H9 (cell line): Measurements from ENCODE around the gene MRTFB. TPM values are rescaled to one million over a fixed set of nuclear protein-coding genes. Genes with fewer than 3 reads are reported as not detected.

Source experiments
- DNase-seq: peaks from one replicate; pipeline ENCODE4 v3.0.0-alpha.2; 2017
- H2AFZ ChIP-seq: one replicate; pipeline ENCODE4 v1.6.1; 2013; ENCODE audit warnings: mild to moderate bottlenecking, low read length, control low read depth, moderate library complexity
- H2AK5ac ChIP-seq: 2 replicates; pipeline ENCODE4 v1.6.1; 2013; ENCODE audit warnings: low read length, control low read depth, mixed read lengths; ENCODE audit not compliant: insufficient read length
- H2BK120ac ChIP-seq: one replicate; pipeline ENCODE4 v1.6.1; 2013; ENCODE audit warnings: low read depth, mild to moderate bottlenecking, low read length, control low read depth, inconsistent platforms; ENCODE audit not compliant: poor library complexity, severe bottlenecking
- H2BK12ac ChIP-seq: 2 replicates; pipeline ENCODE4 v1.6.1; 2013; ENCODE audit warnings: low read length, control low read depth, mixed read lengths, low read depth; ENCODE audit not compliant: insufficient read length
- H2BK15ac ChIP-seq: 2 replicates; pipeline ENCODE4 v1.6.1; 2013; ENCODE audit warnings: low read depth, low read length, control low read depth
- H2BK20ac ChIP-seq: one replicate; pipeline ENCODE4 v1.6.1; 2013; ENCODE audit warnings: low read depth, mild to moderate bottlenecking, low read length, control low read depth, inconsistent platforms; ENCODE audit not compliant: poor library complexity, severe bottlenecking
- H2BK5ac ChIP-seq: 2 replicates; pipeline ENCODE4 v1.6.1; 2013; ENCODE audit warnings: low read length, control low read depth, mixed read lengths; ENCODE audit not compliant: insufficient read length
- H3K14ac ChIP-seq: 2 replicates; pipeline ENCODE4 v1.6.1; 2013; ENCODE audit warnings: low read length, control low read depth; ENCODE audit not compliant: insufficient read depth
- H3K18ac ChIP-seq: 2 replicates; pipeline ENCODE4 v1.6.1; 2013; ENCODE audit warnings: low read depth, mild to moderate bottlenecking, mixed read lengths, low read length, control low read depth; ENCODE audit not compliant: insufficient read length
- H3K23ac ChIP-seq: 2 replicates; pipeline ENCODE4 v1.6.1; 2013; ENCODE audit warnings: low read length, control low read depth, mixed read lengths, low read depth; ENCODE audit not compliant: insufficient read length
- H3K23me2 ChIP-seq: 2 replicates; pipeline ENCODE4 v1.6.1; 2013; ENCODE audit warnings: low read depth, mild to moderate bottlenecking, mixed read lengths, low read length, control low read depth; ENCODE audit not compliant: insufficient read length, poor library complexity, severe bottlenecking
- H3K27ac ChIP-seq: 2 replicates; pipeline ENCODE4 v1.5.1; 2013; ENCODE audit warnings: low read length, control low read depth, mixed read lengths, low read depth; ENCODE audit not compliant: insufficient read length
- H3K27me3 ChIP-seq: 2 replicates; pipeline ENCODE4 v1.6.1; 2013; ENCODE audit warnings: low read length, control low read depth, inconsistent platforms; ENCODE audit not compliant: insufficient read depth
- H3K4ac ChIP-seq: 2 replicates; pipeline ENCODE4 v1.6.1; 2013; ENCODE audit warnings: low read depth, mild to moderate bottlenecking, control low read depth, inconsistent platforms, low read length, moderate library complexity
- H3K4me1 ChIP-seq: 2 replicates; pipeline ENCODE4 v1.6.1; 2013; ENCODE audit warnings: low read length, control low read depth, inconsistent platforms; ENCODE audit not compliant: insufficient read depth
- H3K4me2 ChIP-seq: 2 replicates; pipeline ENCODE4 v1.6.1; 2013; ENCODE audit warnings: low read length, control low read depth, mixed read lengths; ENCODE audit not compliant: insufficient read length, insufficient read depth
- H3K56ac ChIP-seq: 2 replicates; pipeline ENCODE4 v1.6.1; 2013; ENCODE audit warnings: low read depth, mild to moderate bottlenecking, mixed read lengths, low read length, control low read depth; ENCODE audit not compliant: insufficient read length
- H3K79me1 ChIP-seq: 2 replicates; pipeline ENCODE4 v1.6.1; 2013; ENCODE audit warnings: low read depth, mild to moderate bottlenecking, moderate library complexity, low read length, control low read depth, inconsistent platforms; ENCODE audit not compliant: insufficient read depth, poor library complexity, severe bottlenecking
- H3K79me2 ChIP-seq: 2 replicates; pipeline ENCODE4 v1.6.1; 2013; ENCODE audit warnings: low read length, control low read depth, inconsistent platforms; ENCODE audit not compliant: insufficient read depth
- H3K9ac ChIP-seq: 2 replicates; pipeline ENCODE4 v1.6.1; 2013; ENCODE audit warnings: low read length, control low read depth, mixed read lengths; ENCODE audit not compliant: insufficient read length; ENCODE audit errors: extremely low read depth
- H3K9me3 ChIP-seq: one replicate; pipeline ENCODE4 v1.6.1; 2013; ENCODE audit warnings: low read depth, low read length, inconsistent platforms; ENCODE audit not compliant: control insufficient read depth
- H3T11ph ChIP-seq: one replicate; pipeline ENCODE4 v1.6.1; 2013; ENCODE audit warnings: mild to moderate bottlenecking, low read length, control low read depth, inconsistent platforms
- H4K20me1 ChIP-seq: one replicate; pipeline ENCODE4 v1.6.1; 2013; ENCODE audit not compliant: control insufficient read depth, insufficient read length, insufficient read depth
- H4K5ac ChIP-seq: 2 replicates; pipeline ENCODE4 v1.6.1; 2013; ENCODE audit warnings: low read depth, mild to moderate bottlenecking, mixed read lengths, low read length, control low read depth; ENCODE audit not compliant: insufficient read length
- H4K8ac ChIP-seq: replicated peaks from 2 replicates; pipeline ENCODE4 v1.6.1; 2013; ENCODE audit warnings: low read length, control low read depth, mixed read lengths, low read depth; ENCODE audit not compliant: insufficient read length
- H4K91ac ChIP-seq: 2 replicates; pipeline ENCODE4 v1.6.1; 2013; ENCODE audit warnings: low read depth, mild to moderate bottlenecking, moderate library complexity, mixed read lengths, low read length, control low read depth; ENCODE audit not compliant: insufficient read length
- H3K27ac Mint-ChIP-seq, 3 experiments: 2 replicates in 2 of 3; 3 replicates in 1 of 3; pipeline ENCODE4 v1.8.0; 2020 to 2021; ENCODE audit warnings: mixed read lengths in 3 of 3, mild to moderate bottlenecking in 1 of 3, moderate library complexity in 1 of 3
- H3K27me3 Mint-ChIP-seq: 2 replicates; pipeline ENCODE4 v1.8.0; 2021; ENCODE audit warnings: low read depth, mild to moderate bottlenecking, moderate library complexity, mixed read lengths
- H3K36me3 Mint-ChIP-seq, 3 experiments: 2 replicates in 2 of 3; 3 replicates in 1 of 3; pipeline ENCODE4 v1.8.0; 2020 to 2021; ENCODE audit warnings: low read depth in 3 of 3, mixed read lengths in 3 of 3; ENCODE audit not compliant: insufficient read depth in 1 of 3
- H3K4me1 Mint-ChIP-seq, 2 experiments: 2 replicates each; pipeline ENCODE4 v1.8.0; 2020; ENCODE audit warnings: mixed read lengths in 2 of 2
- H3K4me3 Mint-ChIP-seq, 2 experiments: 2 replicates in 1 of 2; 3 replicates in 1 of 2; pipeline ENCODE4 v1.8.0; 2020 to 2021; ENCODE audit warnings: mild to moderate bottlenecking in 2 of 2, mixed read lengths in 2 of 2, moderate library complexity in 1 of 2
- H3K9me3 Mint-ChIP-seq, 2 experiments: 2 replicates in 1 of 2; 3 replicates in 1 of 2; pipeline ENCODE4 v1.8.0; 2020; ENCODE audit warnings: mild to moderate bottlenecking in 2 of 2, mixed read lengths in 2 of 2, moderate library complexity in 1 of 2
- WGBS: extraction: QIAGEN DNeasy Blood & Tissue Kit; methylation state at CpG from one replicate; pipeline ENCODE4 v1.1.7; 2013; ENCODE audit warnings: missing lambda C conversion rate, low lambda C conversion rate, mixed read lengths; ENCODE audit not compliant: insufficient read length; ENCODE audit errors: extremely low coverage; 5-methylcytosine and 5-hydroxymethylcytosine counted together
- total RNA-seq: library from RNA; stranded (reverse); gene quantifications from 2 replicates; pipeline ENCODE4 v1.2.1, GENCODE V29; 2021
- TF ChIP-seq, protein P1 (sequence below): fragments of 200-600 bp; sonication (generic); conservative IDR thresholded peaks from 3 replicates; pipeline ENCODE4 v1.8.0; 2021; ENCODE audit warnings: antibody characterized with exemption, mild to moderate bottlenecking

The MRTFB gene
- total RNA-seq, 1 experiment from 2014 or later: 29.9 TPM

DNA sequence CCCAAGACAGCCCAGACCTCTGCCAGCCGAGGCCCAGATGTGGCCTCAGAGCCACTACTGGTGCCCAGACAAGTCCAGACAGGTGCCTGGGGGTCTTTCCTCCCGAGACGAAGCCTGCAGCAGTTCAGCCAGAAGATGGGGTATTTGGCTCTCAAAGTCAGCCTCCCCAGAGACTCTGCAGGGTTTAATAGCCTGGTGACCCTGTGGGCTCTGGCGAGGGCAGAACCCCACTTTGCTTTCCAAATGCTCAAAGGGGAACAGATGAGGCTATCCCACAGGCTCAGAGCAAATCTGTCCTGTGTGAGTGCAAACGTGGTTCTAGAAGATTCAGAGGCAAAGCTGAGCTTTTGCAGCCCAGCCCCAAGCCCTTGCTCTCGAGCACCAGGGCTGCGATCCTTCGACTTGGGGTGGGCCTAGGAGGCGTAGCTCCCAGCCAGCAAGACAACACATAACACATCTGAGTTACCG lies 236.0 kb downstream of the MRTFB start:
- H4K8ac ChIP-seq: no peak overlapping the region
- H2BK120ac ChIP-seq: no peak overlapping the region
- H4K91ac ChIP-seq: no peak overlapping the region
- no peak overlapping the region for H2AFZ ChIP-seq
- no peak overlapping the region for H2BK5ac ChIP-seq
- peak overlapping the region in 1 of 2 experiments; percentile 50; a peak in 2 of 5 replicates for H3K4me3 Mint-ChIP-seq
- H3K14ac ChIP-seq: 0 out of 2 replicates have a peak overlapping the region, but pooled peaks have one; percentile 4
- no peak overlapping the region for H3K27ac ChIP-seq
- H3K4me1 Mint-ChIP-seq: peaks cover 63 to 69% of the 10 kb centered on the region in 2 experiments
- no peaks in the 10 kb centered on the region for H3K9me3 ChIP-seq
- no peak overlapping the region for H3K4ac ChIP-seq
- peaks cover 0 to 5% (median 3%) of the 10 kb centered on the region in 3 experiments; a peak in 3 of 7 replicates for H3K36me3 Mint-ChIP-seq
- no peak overlapping the region for H3K4me2 ChIP-seq
- TF ChIP-seq, protein P1, sequence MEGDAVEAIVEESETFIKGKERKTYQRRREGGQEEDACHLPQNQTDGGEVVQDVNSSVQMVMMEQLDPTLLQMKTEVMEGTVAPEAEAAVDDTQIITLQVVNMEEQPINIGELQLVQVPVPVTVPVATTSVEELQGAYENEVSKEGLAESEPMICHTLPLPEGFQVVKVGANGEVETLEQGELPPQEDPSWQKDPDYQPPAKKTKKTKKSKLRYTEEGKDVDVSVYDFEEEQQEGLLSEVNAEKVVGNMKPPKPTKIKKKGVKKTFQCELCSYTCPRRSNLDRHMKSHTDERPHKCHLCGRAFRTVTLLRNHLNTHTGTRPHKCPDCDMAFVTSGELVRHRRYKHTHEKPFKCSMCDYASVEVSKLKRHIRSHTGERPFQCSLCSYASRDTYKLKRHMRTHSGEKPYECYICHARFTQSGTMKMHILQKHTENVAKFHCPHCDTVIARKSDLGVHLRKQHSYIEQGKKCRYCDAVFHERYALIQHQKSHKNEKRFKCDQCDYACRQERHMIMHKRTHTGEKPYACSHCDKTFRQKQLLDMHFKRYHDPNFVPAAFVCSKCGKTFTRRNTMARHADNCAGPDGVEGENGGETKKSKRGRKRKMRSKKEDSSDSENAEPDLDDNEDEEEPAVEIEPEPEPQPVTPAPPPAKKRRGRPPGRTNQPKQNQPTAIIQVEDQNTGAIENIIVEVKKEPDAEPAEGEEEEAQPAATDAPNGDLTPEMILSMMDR: no peak
- no CpG with 5 or more reads among the region's 10 CpGs for WGBS
- H4K5ac ChIP-seq: no peak overlapping the region
- no peak overlapping the region for H3K9ac ChIP-seq
- peaks cover 4% of the 10 kb centered on the region; the same call in 1 of the 2 replicates for H3K79me2 ChIP-seq
- H3K27ac Mint-ChIP-seq: peak overlapping the region; percentile 16 to 90 (median 82); a peak in 4 of 7 replicates
- H2BK12ac ChIP-seq: no peak overlapping the region
- no peak overlapping the region for H3K23ac ChIP-seq
- no peaks in the 10 kb centered on the region for H3K27me3 ChIP-seq
- H4K20me1 ChIP-seq: no peaks in the 10 kb centered on the region
- no peaks in the 10 kb centered on the region for H3K79me1 ChIP-seq
- no peak for DNase-seq
- peaks cover 20% of the 10 kb centered on the region for H3K27me3 Mint-ChIP-seq
- H3T11ph ChIP-seq: no peak overlapping the region
- no peak overlapping the region for H3K18ac ChIP-seq
- H2BK20ac ChIP-seq: no peak overlapping the region
- no peak overlapping the region for H2AK5ac ChIP-seq
- no peak overlapping the region for H2BK15ac ChIP-seq
- H3K9me3 Mint-ChIP-seq: no peaks in the 10 kb centered on the region; a peak in 1 of 5 replicates
- peaks cover 4% of the 10 kb centered on the region; the same call in 1 of the 2 replicates for H3K4me1 ChIP-seq
- H3K23me2 ChIP-seq: peaks cover 12% of the 10 kb centered on the region
- H3K56ac ChIP-seq: no peak overlapping the region
